DND-41 (cell line): ENCODE data around the gene FRG2B.
"Not testable (repeated sequence)": the region's sequence is repeated elsewhere in the genome, so short reads cannot be mapped to it uniquely, and the experiment has no call there.

Experiments used
- CTCF ChIP-seq: IDR thresholded peaks from 2 replicates; pipeline ENCODE4 v1.5.1; 2012; ENCODE audit warnings: borderline replicate concordance, low read length, moderate library complexity, mild to moderate bottlenecking; ENCODE audit not compliant: poor library complexity, severe bottlenecking; ENCODE audit errors: extremely low read depth
- EZH2 ChIP-seq: IDR thresholded peaks from 3 replicates; pipeline ENCODE4 v1.6.1; 2012; ENCODE audit warnings: borderline replicate concordance, low read depth, mild to moderate bottlenecking, moderate library complexity, low read length, inconsistent platforms; ENCODE audit not compliant: severe bottlenecking

GRCh38 chr10:133622544-133622943 lies 4.1 kb downstream of the FRG2B start:
- TF ChIP-seq EZH2, CTCF: not testable (repeated sequence)
